ENCODE data around the gene TAS2R60.

Gene TAS2R60

GRCh38 chr7:143487061-143487460, 43.8 kb downstream of the TAS2R60 start:
- H3K27ac ChIP-seq: no peak overlapping the region
- H3K4me1 ChIP-seq (ENCODE audit: control insufficient read depth in 1 of 2, insufficient read depth in 1 of 2, low read depth in 1 of 2, low read length in 1 of 2): no peaks in the 10 kb centered on the region
- no peak overlapping the region for H3K4me3 ChIP-seq (ENCODE audit: low read depth in 1 of 2, low read length in 1 of 2)
- H3K36me3 ChIP-seq: no peaks in the 10 kb centered on the region
- no peaks in the 10 kb centered on the region for H3K9me3 ChIP-seq
- H3K27me3 ChIP-seq: no peaks in the 10 kb centered on the region
- TF ChIP-seq, protein P1, sequence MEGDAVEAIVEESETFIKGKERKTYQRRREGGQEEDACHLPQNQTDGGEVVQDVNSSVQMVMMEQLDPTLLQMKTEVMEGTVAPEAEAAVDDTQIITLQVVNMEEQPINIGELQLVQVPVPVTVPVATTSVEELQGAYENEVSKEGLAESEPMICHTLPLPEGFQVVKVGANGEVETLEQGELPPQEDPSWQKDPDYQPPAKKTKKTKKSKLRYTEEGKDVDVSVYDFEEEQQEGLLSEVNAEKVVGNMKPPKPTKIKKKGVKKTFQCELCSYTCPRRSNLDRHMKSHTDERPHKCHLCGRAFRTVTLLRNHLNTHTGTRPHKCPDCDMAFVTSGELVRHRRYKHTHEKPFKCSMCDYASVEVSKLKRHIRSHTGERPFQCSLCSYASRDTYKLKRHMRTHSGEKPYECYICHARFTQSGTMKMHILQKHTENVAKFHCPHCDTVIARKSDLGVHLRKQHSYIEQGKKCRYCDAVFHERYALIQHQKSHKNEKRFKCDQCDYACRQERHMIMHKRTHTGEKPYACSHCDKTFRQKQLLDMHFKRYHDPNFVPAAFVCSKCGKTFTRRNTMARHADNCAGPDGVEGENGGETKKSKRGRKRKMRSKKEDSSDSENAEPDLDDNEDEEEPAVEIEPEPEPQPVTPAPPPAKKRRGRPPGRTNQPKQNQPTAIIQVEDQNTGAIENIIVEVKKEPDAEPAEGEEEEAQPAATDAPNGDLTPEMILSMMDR (IDR thresholded peaks at IDR 0.05): no peak

- Histone ChIP-seq H3K27ac (no peak overlapping the region), H3K36me3 (no peaks in the 10 kb centered on the region), H3K4me3 (ENCODE audit: low read depth in 1 of 2, low read length in 1 of 2) (no peak overlapping the region), H3K27me3 (no peaks in the 10 kb centered on the region), H3K4me1 (ENCODE audit: control insufficient read depth in 1 of 2, insufficient read depth in 1 of 2, low read depth in 1 of 2, low read length in 1 of 2) (no peaks in the 10 kb centered on the region), H3K9me3 (no peaks in the 10 kb centered on the region)
- TF ChIP-seq, protein P1 (IDR thresholded peaks at IDR 0.05): no peak
Observed at GRCh38 chr7:143487566-143487965, 44.3 kb downstream of the TAS2R60 start.

- Histone ChIP-seq H3K4me1 (ENCODE audit: control insufficient read depth in 1 of 2, insufficient read depth in 1 of 2, low read depth in 1 of 2, low read length in 1 of 2) (no peaks in the 10 kb centered on the region), H3K27me3 (no peaks in the 10 kb centered on the region), H3K36me3 (no peaks in the 10 kb centered on the region), H3K27ac (no peak overlapping the region), H3K4me3 (ENCODE audit: low read depth in 1 of 2, low read length in 1 of 2) (no peak overlapping the region), H3K9me3 (no peaks in the 10 kb centered on the region)
- TF ChIP-seq, protein P1 (IDR thresholded peaks at IDR 0.05): no peak
Observed at GRCh38 chr7:143490717-143491306, 47.6 kb downstream of the TAS2R60 start.

GRCh38 chr7:143492043-143492471, 48.8 kb downstream of the TAS2R60 start:
- H3K27me3 ChIP-seq: no peaks in the 10 kb centered on the region
- H3K4me3 ChIP-seq (ENCODE audit: low read depth in 1 of 2, low read length in 1 of 2): no peak overlapping the region
- no peaks in the 10 kb centered on the region for H3K4me1 ChIP-seq (ENCODE audit: control insufficient read depth in 1 of 2, insufficient read depth in 1 of 2, low read depth in 1 of 2, low read length in 1 of 2)
- H3K27ac ChIP-seq: no peak overlapping the region
- H3K9me3 ChIP-seq: no peaks in the 10 kb centered on the region
- TF ChIP-seq, protein P1 (IDR thresholded peaks at IDR 0.05): no peak
- H3K36me3 ChIP-seq: no peaks in the 10 kb centered on the region

- TF ChIP-seq, protein P1 (IDR thresholded peaks at IDR 0.05): no peak
- H3K36me3 ChIP-seq: no peaks in the 10 kb centered on the region
- no peak overlapping the region for H3K27ac ChIP-seq
- no peak overlapping the region for H3K4me3 ChIP-seq (ENCODE audit: low read depth in 1 of 2, low read length in 1 of 2)
- H3K9me3 ChIP-seq: no peaks in the 10 kb centered on the region
- H3K4me1 ChIP-seq (ENCODE audit: control insufficient read depth in 1 of 2, insufficient read depth in 1 of 2, low read depth in 1 of 2, low read length in 1 of 2): no peaks in the 10 kb centered on the region
- H3K27me3 ChIP-seq: no peaks in the 10 kb centered on the region
Observed at GRCh38 chr7:143492799-143493739, 49.8 kb downstream of the TAS2R60 start.

All from neutrophil (primary cell).